ENCODE measurements around the gene SLC5A9.
A peak's percentile ranks its signal among the peaks of the same experiment; 100 is the strongest.
"Not testable (repeated sequence)": the region's sequence is repeated elsewhere in the genome, so short reads cannot be mapped to it uniquely, and the experiment has no call there.

Gene SLC5A9

GRCh38 chr1:48214366-48214765 lies 8.2 kb upstream of the SLC5A9 start:
- not testable (repeated sequence) for DNase-seq (ENCODE audit: low spot score)

GRCh38 chr1:48214820-48215219 lies 7.7 kb upstream of the SLC5A9 start:
- no peak for DNase-seq (ENCODE audit: low spot score)

- DNase-seq (ENCODE audit: low spot score) = no peak
Measured at GRCh38 chr1:48215222-48215621, 7.3 kb upstream of the SLC5A9 start.

GRCh38 chr1:48215889-48216288 lies 6.6 kb upstream of the SLC5A9 start:
- DNase-seq (ENCODE audit: low spot score) = no peak

- DNase-seq (ENCODE audit: low spot score) = no peak
Measured at GRCh38 chr1:48216313-48216712, 6.2 kb upstream of the SLC5A9 start.

- DNase-seq (ENCODE audit: low spot score) = peak; percentile 31
Measured at GRCh38 chr1:48216941-48217340, 5.6 kb upstream of the SLC5A9 start.

- no peak for DNase-seq (ENCODE audit: low spot score)
Measured at GRCh38 chr1:48217856-48218255, 4.7 kb upstream of the SLC5A9 start.

GRCh38 chr1:48219803-48220202 lies 2.7 kb upstream of the SLC5A9 start:
- DNase-seq (ENCODE audit: low spot score) = no peak

- DNase-seq (ENCODE audit: low spot score) = no peak
Measured at GRCh38 chr1:48221122-48221521, 1.4 kb upstream of the SLC5A9 start.

GRCh38 chr1:48221657-48222056 lies 859 bp upstream of the SLC5A9 start:
- no peak for DNase-seq (ENCODE audit: low spot score)

- DNase-seq (ENCODE audit: low spot score) = no peak
Measured at GRCh38 chr1:48223366-48224240, 1.1 kb downstream of the SLC5A9 start.

GRCh38 chr1:48224791-48225190 lies 2.3 kb downstream of the SLC5A9 start:
- no peak for DNase-seq (ENCODE audit: low spot score)

GRCh38 chr1:48225579-48225978 lies 3.1 kb downstream of the SLC5A9 start:
- DNase-seq (ENCODE audit: low spot score) = no peak

- no peak for DNase-seq (ENCODE audit: low spot score)
Measured at GRCh38 chr1:48227165-48228013, 4.9 kb downstream of the SLC5A9 start.

GRCh38 chr1:48228156-48228555 lies 5.6 kb downstream of the SLC5A9 start:
- peak; percentile 63 for DNase-seq (ENCODE audit: low spot score)

GRCh38 chr1:48229317-48229716 lies 6.8 kb downstream of the SLC5A9 start:
- DNase-seq (ENCODE audit: low spot score) = no peak

- DNase-seq (ENCODE audit: low spot score) = no peak
Measured at GRCh38 chr1:48230236-48230635, 7.7 kb downstream of the SLC5A9 start.

GRCh38 chr1:48232722-48233121 lies 10.2 kb downstream of the SLC5A9 start:
- no peak for DNase-seq (ENCODE audit: low spot score)

GRCh38 chr1:48233666-48234485 lies 11.4 kb downstream of the SLC5A9 start:
- no peak for DNase-seq (ENCODE audit: low spot score)

- no peak for DNase-seq (ENCODE audit: low spot score)
Measured at GRCh38 chr1:48235652-48236051, 13.1 kb downstream of the SLC5A9 start.

- DNase-seq (ENCODE audit: low spot score) = peak; percentile 57
Measured at GRCh38 chr1:48236716-48237470, 14.4 kb downstream of the SLC5A9 start.

All from HuH-7 (cell line).